Heart right ventricle (tissue), 16 donors: ENCODE measurements around the gene SCLT1. TPM values are rescaled to one million over a fixed set of nuclear protein-coding genes. Genes with fewer than 3 reads are reported as not detected.
"Not testable (repeated sequence)": the region's sequence is repeated elsewhere in the genome, so short reads cannot be mapped to it uniquely, and the experiment has no call there.

Source experiments
- ATAC-seq, 8 donors: fragments of 200-7000 bp; cut with Tn5 transposase; one replicate each; pipeline ENCODE4 v1.9.1; 2020; ENCODE audit warnings: mild to moderate bottlenecking in 8 of 8, moderate library complexity in 8 of 8, moderate number of reproducible peaks in 1 of 8
- DNase-seq, 2 donors: peaks; one replicate each; pipeline ENCODE4 v3.0.0-alpha.2; 2020
- H3K27ac ChIP-seq, 10 donors: fragments of 200-600 bp; sonication (generic) in 2 of 10; one replicate each; pipeline versions ENCODE4 v1.5.0 to v1.8.0; 2020 to 2022; ENCODE audit warnings: mild to moderate bottlenecking in 3 of 10
- H3K27me3 ChIP-seq, 7 donors: fragments of 200-600 bp; one replicate each; pipeline ENCODE4 v1.8.0; 2021 to 2022; ENCODE audit warnings: mild to moderate bottlenecking in 2 of 7
- H3K36me3 ChIP-seq, 9 donors: fragments of 200-600 bp; sonication (generic) in 1 of 9; one replicate each; pipeline versions ENCODE4 v1.5.0 to v1.8.0; 2020 to 2022; ENCODE audit warnings: mild to moderate bottlenecking in 2 of 9
- H3K4me1 ChIP-seq, 9 donors: fragments of 200-600 bp; sonication (generic) in 1 of 9; one replicate each; pipeline versions ENCODE4 v1.5.0 to v1.8.0; 2020 to 2022; ENCODE audit warnings: mild to moderate bottlenecking in 4 of 9
- H3K4me3 ChIP-seq, 10 donors: fragments of 200-600 bp; sonication (generic) in 2 of 10; one replicate each; pipeline versions ENCODE4 v1.5.0 to v1.8.0; 2020 to 2022; ENCODE audit warnings: mild to moderate bottlenecking in 7 of 10, moderate library complexity in 2 of 10
- H3K9me3 ChIP-seq, 11 donors: fragments of 200-600 bp in 10 of 11; sonication (generic) in 2 of 11; one replicate each; pipeline versions ENCODE4 v1.5.0 to v1.8.0; 2013 to 2022; ENCODE audit warnings: mild to moderate bottlenecking in 2 of 11, control low read depth in 1 of 11, moderate library complexity in 1 of 11
- WGBS, 2 donors: extraction: QIAGEN DNeasy Blood & Tissue Kit; methylation state at CpG; one replicate each; pipeline ENCODE4 v1.1.7; 2013; ENCODE audit warnings: inconsistent platforms in 1 of 2; 5-methylcytosine and 5-hydroxymethylcytosine counted together
- intact Hi-C, 10 donors: fragments of 100-400 bp; cut with DNase I; formaldehyde crosslinking; loops; one replicate each; pipeline versions ENCODE4 v1.11.1 to v1.14.2; 2022
- polyA plus RNA-seq, 2 donors: library from polyadenylated mRNA; stranded (reverse); fragments of 200-250 nt; gene quantifications; one replicate each; pipeline ENCODE4 v1.2.3, GENCODE V29; 2013
- total RNA-seq, 10 donors: library from RNA; stranded (reverse); fragmentation: NEBNext Ultra II Directional in 3 of 10; extraction: Animal tissue kit (Norgen Biotek cat#: 25700) in 3 of 10; gene quantifications; one replicate each; pipeline versions ENCODE4 v1.2.1 to v1.2.4, GENCODE V29; 2021 to 2023
- TF ChIP-seq, protein P1 (sequence below), 9 donors: fragments of 200-600 bp; sonication (generic) in 2 of 9; IDR thresholded peaks; one replicate each; pipeline versions ENCODE4 v1.5.0 to v1.8.0; 2021 to 2022; ENCODE audit warnings: antibody characterized with exemption in 9 of 9, mild to moderate bottlenecking in 5 of 9, moderate library complexity in 1 of 9
- donor health status: Arrhythmogenic right ventricular cardiomyopathy.
- donor health status: ischemic (EF 13 %, LVEDD 7.1; RV severe dilation, severe dysfunction).
- donor health status: healthy with polysubstance abuse.
- donor health status: DM: no; HTN: yes; CAD: no.
- donor health status: DM: no; HTN: no; CAD: no.
- donor health status: ischemic (EF 25% LVEDD 6.9; RV normal size, moderate dysfunction).
- donor health status: ischemic (EF 25% LVEDD 5.7; RV mildly dilated, moderate dysfunction).
- donor health status: healthy.
- donor health status: DM: yes; HTN: yes; CAD: no.
- donor health status: Ischemic cardiomyopathy.
- donor health status: ischemic (EF 35%, LVEDD 5.7; RV mildly dilated, moderate dysfunction).
- donor health status: nonischemic (EF 11% LVEDD 7.7; RV severe dilation, severe dysfunction).
- donor health status: DM: yes; HTN: yes; CAD: no.
- donor health status: PGD.
- donor health status: ischemic (EF 29% LVEDD 5.4; RV normal size, mild dysfunction).
- donor health status: nonischemic (EF 23%, LVEDD 6.1; RV moderate dilation, normal function).

The SCLT1 gene
- total and polyA plus RNA-seq, 12 donors: 3.0 to 12.4 (median 9.9) TPM

DNA sequence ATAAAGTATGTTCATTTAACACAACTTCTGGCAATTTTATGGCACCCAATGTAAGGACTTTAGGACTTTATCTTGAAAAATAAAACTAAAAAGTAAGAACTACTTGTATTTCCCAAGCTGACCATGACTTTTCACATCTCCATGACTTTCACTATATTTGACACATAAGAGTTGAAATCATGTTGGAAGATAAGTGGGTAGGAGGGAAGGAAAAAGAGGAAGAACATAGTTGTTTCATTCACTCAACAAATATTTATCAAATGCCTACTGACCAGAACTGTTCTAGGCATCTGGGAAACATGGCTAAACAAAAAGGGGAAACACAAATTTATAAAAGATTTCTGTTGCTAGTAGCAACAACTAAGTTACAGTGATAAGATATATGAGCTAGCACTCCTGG, 16.0 kb downstream of the SCLT1 start:
- TF ChIP-seq, protein P1, sequence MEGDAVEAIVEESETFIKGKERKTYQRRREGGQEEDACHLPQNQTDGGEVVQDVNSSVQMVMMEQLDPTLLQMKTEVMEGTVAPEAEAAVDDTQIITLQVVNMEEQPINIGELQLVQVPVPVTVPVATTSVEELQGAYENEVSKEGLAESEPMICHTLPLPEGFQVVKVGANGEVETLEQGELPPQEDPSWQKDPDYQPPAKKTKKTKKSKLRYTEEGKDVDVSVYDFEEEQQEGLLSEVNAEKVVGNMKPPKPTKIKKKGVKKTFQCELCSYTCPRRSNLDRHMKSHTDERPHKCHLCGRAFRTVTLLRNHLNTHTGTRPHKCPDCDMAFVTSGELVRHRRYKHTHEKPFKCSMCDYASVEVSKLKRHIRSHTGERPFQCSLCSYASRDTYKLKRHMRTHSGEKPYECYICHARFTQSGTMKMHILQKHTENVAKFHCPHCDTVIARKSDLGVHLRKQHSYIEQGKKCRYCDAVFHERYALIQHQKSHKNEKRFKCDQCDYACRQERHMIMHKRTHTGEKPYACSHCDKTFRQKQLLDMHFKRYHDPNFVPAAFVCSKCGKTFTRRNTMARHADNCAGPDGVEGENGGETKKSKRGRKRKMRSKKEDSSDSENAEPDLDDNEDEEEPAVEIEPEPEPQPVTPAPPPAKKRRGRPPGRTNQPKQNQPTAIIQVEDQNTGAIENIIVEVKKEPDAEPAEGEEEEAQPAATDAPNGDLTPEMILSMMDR (IDR thresholded peaks at IDR 0.05): no peak
- intact Hi-C loops: no loop called here
- Histone ChIP-seq H3K36me3 (peaks cover 0 to 61% (median 29%) of the 10 kb centered on the region in 9 donors), H3K9me3 (peaks cover 0 to 17% (median 0%) of the 10 kb centered on the region in 11 donors), H3K4me1 (no peaks in the 10 kb centered on the region), H3K4me3 (no peak overlapping the region), H3K27me3 (no peaks in the 10 kb centered on the region), H3K27ac (no peak overlapping the region)
- DNase-seq (no peak), ATAC-seq (no peak)

DNA sequence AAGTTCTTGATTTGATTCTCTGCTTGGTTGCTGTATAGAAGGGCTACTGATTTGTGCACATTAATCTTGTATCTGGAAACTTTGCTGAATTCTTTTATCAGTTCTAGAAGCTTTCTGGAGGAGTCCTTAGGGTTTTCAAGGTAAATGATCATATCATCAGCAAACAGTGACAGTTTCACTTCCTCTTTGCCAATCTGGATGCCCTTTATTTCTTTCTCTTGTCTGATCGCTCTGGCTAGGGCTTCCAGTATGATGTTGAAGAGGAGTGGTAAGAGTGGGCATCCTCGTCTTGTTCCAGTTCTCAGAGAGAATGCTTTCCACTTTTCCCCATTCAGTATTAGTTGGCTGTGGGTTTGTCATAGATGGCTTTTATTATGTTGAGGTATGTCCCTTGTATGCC, 23.8 kb downstream of the SCLT1 start:
- peaks cover 0 to 71% (median 0%) of the 10 kb centered on the region in 11 donors for H3K9me3 ChIP-seq
- intact Hi-C loops, H3K27ac ChIP-seq, H3K4me1 ChIP-seq, H3K27me3 ChIP-seq, DNase-seq, ATAC-seq, H3K4me3 ChIP-seq: not testable (repeated sequence)
- peaks cover 0 to 15% (median 0%) of the 10 kb centered on the region in 9 donors for H3K36me3 ChIP-seq
- 98% methylated on average over 2 of the region's 2 CpGs for WGBS, 2 donors

DNA sequence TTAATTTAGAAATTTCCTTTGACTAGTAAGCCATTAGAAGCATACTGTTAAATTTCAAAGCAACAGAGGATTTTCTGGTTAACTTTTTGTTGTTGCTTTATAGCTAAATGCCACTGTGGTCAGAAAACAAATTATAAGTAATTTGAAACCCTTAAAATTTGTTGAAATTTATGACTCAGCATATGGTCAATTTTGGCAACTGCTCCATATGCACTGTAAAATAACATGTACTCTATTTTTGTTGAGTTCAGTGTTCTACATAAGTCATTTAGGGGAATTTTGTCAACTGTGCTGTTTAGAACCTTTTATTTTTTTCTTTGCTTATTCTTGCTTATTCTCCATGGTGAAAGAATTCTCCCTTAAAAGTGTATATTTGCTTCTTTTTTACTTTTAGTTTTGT, 28.6 kb downstream of the SCLT1 start:
- DNase-seq (no peak), ATAC-seq (no peak)
- Histone ChIP-seq H3K9me3 (peaks cover 0 to 96% (median 26%) of the 10 kb centered on the region in 11 donors), H3K36me3 (peaks cover 0 to 38% (median 4%) of the 10 kb centered on the region in 9 donors), H3K4me3 (no peak overlapping the region), H3K4me1 (no peaks in the 10 kb centered on the region), H3K27ac (no peak overlapping the region), H3K27me3 (no peaks in the 10 kb centered on the region)
- intact Hi-C loops: no loop called here
- TF ChIP-seq, protein P1 (IDR thresholded peaks at IDR 0.05): no peak

DNA sequence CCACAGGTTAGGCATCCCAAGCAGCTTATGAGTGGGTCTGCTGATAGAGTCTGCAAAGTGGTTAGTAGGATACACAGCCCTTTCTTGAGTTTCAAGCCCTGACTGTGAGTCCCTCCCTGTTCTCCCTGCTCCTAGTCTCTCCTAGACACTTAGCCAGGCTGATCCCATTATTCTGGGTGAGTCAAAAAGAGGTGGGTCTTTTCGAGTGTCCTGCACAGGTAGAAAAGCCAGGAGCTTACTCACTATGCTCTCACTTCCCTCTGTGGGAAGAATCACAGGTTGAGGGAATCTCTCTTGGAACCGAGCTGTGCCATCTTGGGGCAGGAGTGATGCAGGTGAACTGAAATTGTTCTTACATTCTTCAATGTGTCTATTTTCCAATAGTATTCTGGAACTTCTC, 29.7 kb downstream of the SCLT1 start:
- Histone ChIP-seq H3K9me3 (peaks cover 0 to 100% (median 33%) of the 10 kb centered on the region in 11 donors), H3K4me1 (no peaks in the 10 kb centered on the region), H3K27me3 (no peaks in the 10 kb centered on the region), H3K27ac (no peak overlapping the region), H3K36me3 (peaks cover 0 to 39% (median 4%) of the 10 kb centered on the region in 9 donors), H3K4me3 (no peak overlapping the region)
- DNase-seq: no peak
- intact Hi-C loops: no loop called here
- WGBS, 2 donors: 96 to 98% methylated on average over 2 of the region's 2 CpGs
- TF ChIP-seq, protein P1 (IDR thresholded peaks at IDR 0.05): no peak
- no peak for ATAC-seq

DNA sequence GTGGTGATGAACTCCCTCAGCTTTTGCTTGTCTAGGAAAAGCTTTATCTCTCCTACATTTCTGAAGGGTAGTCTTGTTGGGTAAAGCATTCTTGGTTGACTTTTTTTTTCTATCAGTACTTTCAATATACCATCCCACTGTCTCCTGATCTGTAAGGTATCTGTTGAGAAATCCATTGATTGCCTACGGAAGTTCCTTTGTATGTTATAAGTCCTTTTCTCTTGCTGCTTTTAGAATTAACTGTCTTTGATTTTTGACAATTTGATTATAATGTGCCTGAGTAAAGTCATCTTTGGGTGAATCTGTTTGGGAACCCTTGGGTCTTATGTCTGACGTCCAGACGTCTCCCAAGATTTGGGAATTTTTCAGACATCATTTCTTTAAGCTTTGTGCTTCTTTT, 30.8 kb downstream of the SCLT1 start:
- DNase-seq (no peak), ATAC-seq (no peak)
- intact Hi-C loops: no loop called here
- WGBS, 2 donors: 99 to 100% methylated on average over 3 of the region's 3 CpGs
- H3K36me3 ChIP-seq: peaks cover 0 to 39% (median 4%) of the 10 kb centered on the region in 9 donors
- no peak overlapping the region for H3K4me3 ChIP-seq
- TF ChIP-seq, protein P1 (IDR thresholded peaks at IDR 0.05): no peak
- H3K4me1 ChIP-seq: no peaks in the 10 kb centered on the region
- H3K27ac ChIP-seq: no peak overlapping the region
- no peaks in the 10 kb centered on the region for H3K27me3 ChIP-seq
- peaks cover 0 to 100% (median 38%) of the 10 kb centered on the region in 11 donors for H3K9me3 ChIP-seq
